ENCODE measurements around the gene ABCG4. TPM values are rescaled to one million over a fixed set of nuclear protein-coding genes. Genes with fewer than 3 reads are reported as not detected.

Gene ABCG4
- total RNA-seq, 1 donor from 2014 or later = under 0.01 TPM

- no peak overlapping the region for H3K4me3 ChIP-seq (ENCODE audit: low read depth, low read length)
- no peak for FAIRE-seq
- TF ChIP-seq CTCF (IDR thresholded peaks at IDR 0.05; ENCODE audit: insufficient read depth, low read length, severe bottlenecking) = no peak
- no peaks in the 10 kb centered on the region for H3K36me3 ChIP-seq (ENCODE audit: control insufficient read depth, insufficient read depth, low read length)
- DNase-seq (ENCODE audit: low read depth) = peak; percentile 26
- no peaks in the 10 kb centered on the region for H3K27me3 ChIP-seq (ENCODE audit: control insufficient read depth, insufficient read depth, low read length)
Observed at GRCh38 chr11:119210050-119210449, 61.2 kb downstream of the ABCG4 start.

Other genes starting within 250 kb of the ABCG4 start
- gene BCL9L, start 223.1 kb upstream of the ABCG4 start, total RNA-seq = 22.6 and 38.5 TPM in 2 replicates
- 0.13 TPM in 1 of 2 replicates, not detected in the other for gene UPK2, start 192.8 kb upstream of the ABCG4 start, total RNA-seq
- not detected in 2 replicates for gene FOXR1, start 177.3 kb upstream of the ABCG4 start, total RNA-seq
- gene CENATAC, start 150.9 kb upstream of the ABCG4 start, total RNA-seq = 21.3 and 22.5 TPM in 2 replicates
- gene RPS25, start 130.7 kb upstream of the ABCG4 start, total RNA-seq = 529 and 1,126 TPM in 2 replicates
- 115 and 123 TPM in 2 replicates for gene TRAPPC4, start 130.3 kb upstream of the ABCG4 start, total RNA-seq
- gene SLC37A4, start 118.2 kb upstream of the ABCG4 start, total RNA-seq = 9.9 and 11.6 TPM in 2 replicates
- gene HYOU1, start 91.8 kb upstream of the ABCG4 start, total RNA-seq = 292 and 301 TPM in 2 replicates
- 24.5 and 27.0 TPM in 2 replicates for gene VPS11, start 81.2 kb upstream of the ABCG4 start, total RNA-seq
- 6.3 and 10.0 TPM in 2 replicates for gene HMBS, start 64.2 kb upstream of the ABCG4 start, total RNA-seq
- gene DPAGT1, start 47.2 kb upstream of the ABCG4 start, total RNA-seq = 9.5 and 12.1 TPM in 2 replicates
- gene C2CD2L, start 41.7 kb upstream of the ABCG4 start, total RNA-seq = 1.3 and 2.3 TPM in 2 replicates
- gene HINFP, start 27.5 kb upstream of the ABCG4 start, total RNA-seq = 12.4 TPM in 2 replicates
- gene NLRX1, start 19.7 kb downstream of the ABCG4 start, total RNA-seq = 13.7 and 44.8 TPM in 2 replicates
- 0.13 TPM in 1 of 2 replicates, not detected in the other for gene NHERF4, start 36.4 kb downstream of the ABCG4 start, total RNA-seq
- 5.5 and 6.4 TPM in 2 replicates for gene CBL, start 57.3 kb downstream of the ABCG4 start, total RNA-seq
- gene MCAM, start 168.1 kb downstream of the ABCG4 start, total RNA-seq = 25.7 and 36.3 TPM in 2 replicates
- 2.4 and 3.6 TPM in 2 replicates for gene RNF26, start 185.5 kb downstream of the ABCG4 start, total RNA-seq
- 0.90 and 1.3 TPM in 2 replicates for gene C1QTNF5, start 191.8 kb downstream of the ABCG4 start, total RNA-seq
- gene MFRP, start 197.7 kb downstream of the ABCG4 start, total RNA-seq = not detected in 2 replicates
- 0.26 and 1.2 TPM in 2 replicates for gene USP2, start 232.6 kb downstream of the ABCG4 start, total RNA-seq